Measurements from ENCODE around the gene NDOR1.

The NDOR1 gene

GRCh38 chr9:137214620-137215019, 9.1 kb downstream of the NDOR1 start:
- Histone ChIP-seq H2AFZ (ENCODE audit: low read length) (no peak overlapping the region), H3K9me2 (replicated peaks; ENCODE audit: low read depth, low read length) (no peaks in the 10 kb centered on the region), H3K27me3 (ENCODE audit: insufficient read depth, low read length, poor library complexity, severe bottlenecking) (no peaks in the 10 kb centered on the region), H3K36me3 (ENCODE audit: insufficient read depth, low read length) (no peaks in the 10 kb centered on the region), H3F3A (ENCODE audit: low read depth) (no peaks in the 10 kb centered on the region), H3K4me1 (ENCODE audit: insufficient read depth, low read length, poor library complexity, severe bottlenecking) (no peaks in the 10 kb centered on the region), H3K79me2 (ENCODE audit: insufficient read depth, low read length) (no peaks in the 10 kb centered on the region), H3K9ac (ENCODE audit: low read depth, low read length, poor library complexity, severe bottlenecking) (no peak overlapping the region), H3K9me3 (ENCODE audit: insufficient read depth, low read depth, low read length) (no peaks in the 10 kb centered on the region), H4K20me1 (ENCODE audit: insufficient read depth, low read length, poor library complexity, severe bottlenecking) (no peaks in the 10 kb centered on the region), H3K4me2 (ENCODE audit: low read depth, low read length, poor library complexity, severe bottlenecking) (no peak overlapping the region), H3K4me3 (ENCODE audit: low read length, poor library complexity, severe bottlenecking) (no peak overlapping the region)
- TF ChIP-seq CTCF (conservative IDR thresholded peaks at IDR 0.05; ENCODE audit: low read length) = no peak
- no peak for TF ChIP-seq EZH2phosphoT487 (IDR thresholded peaks at IDR 0.05; ENCODE audit: borderline replicate concordance)

- Histone ChIP-seq H3K4me2 (ENCODE audit: low read depth, low read length, poor library complexity, severe bottlenecking) (no peak overlapping the region), H4K20me1 (ENCODE audit: insufficient read depth, low read length, poor library complexity, severe bottlenecking) (no peaks in the 10 kb centered on the region), H2AFZ (ENCODE audit: low read length) (no peak overlapping the region), H3K79me2 (ENCODE audit: insufficient read depth, low read length) (no peaks in the 10 kb centered on the region), H3K4me1 (ENCODE audit: insufficient read depth, low read length, poor library complexity, severe bottlenecking) (no peaks in the 10 kb centered on the region), H3K9me2 (replicated peaks; ENCODE audit: low read depth, low read length) (no peaks in the 10 kb centered on the region), H3K36me3 (ENCODE audit: insufficient read depth, low read length) (no peaks in the 10 kb centered on the region), H3F3A (ENCODE audit: low read depth) (no peaks in the 10 kb centered on the region), H3K9ac (ENCODE audit: low read depth, low read length, poor library complexity, severe bottlenecking) (no peak overlapping the region), H3K27me3 (ENCODE audit: insufficient read depth, low read length, poor library complexity, severe bottlenecking) (no peaks in the 10 kb centered on the region), H3K4me3 (ENCODE audit: low read length, poor library complexity, severe bottlenecking) (no peak overlapping the region), H3K9me3 (ENCODE audit: insufficient read depth, low read depth, low read length) (no peaks in the 10 kb centered on the region)
- TF ChIP-seq CTCF (conservative IDR thresholded peaks at IDR 0.05; ENCODE audit: low read length) (no peak), EZH2phosphoT487 (IDR thresholded peaks at IDR 0.05; ENCODE audit: borderline replicate concordance) (no peak)
These were observed 9.9 kb downstream of the NDOR1 start for GRCh38 chr9:137215196-137215986.

GRCh38 chr9:137216188-137216965, 10.9 kb downstream of the NDOR1 start:
- no peaks in the 10 kb centered on the region for H3K36me3 ChIP-seq (ENCODE audit: insufficient read depth, low read length)
- H3F3A ChIP-seq (ENCODE audit: low read depth) = no peaks in the 10 kb centered on the region
- no peak overlapping the region for H3K4me2 ChIP-seq (ENCODE audit: low read depth, low read length, poor library complexity, severe bottlenecking)
- no peaks in the 10 kb centered on the region for H3K27me3 ChIP-seq (ENCODE audit: insufficient read depth, low read length, poor library complexity, severe bottlenecking)
- no peak overlapping the region for H2AFZ ChIP-seq (ENCODE audit: low read length)
- H3K79me2 ChIP-seq (ENCODE audit: insufficient read depth, low read length) = no peaks in the 10 kb centered on the region
- TF ChIP-seq CTCF (conservative IDR thresholded peaks at IDR 0.05; ENCODE audit: low read length) (no peak), EZH2phosphoT487 (IDR thresholded peaks at IDR 0.05; ENCODE audit: borderline replicate concordance) (no peak)
- no peaks in the 10 kb centered on the region for H3K9me2 ChIP-seq (replicated peaks; ENCODE audit: low read depth, low read length)
- no peak overlapping the region for H3K4me3 ChIP-seq (ENCODE audit: low read length, poor library complexity, severe bottlenecking)
- no peaks in the 10 kb centered on the region for H3K4me1 ChIP-seq (ENCODE audit: insufficient read depth, low read length, poor library complexity, severe bottlenecking)
- H4K20me1 ChIP-seq (ENCODE audit: insufficient read depth, low read length, poor library complexity, severe bottlenecking) = no peaks in the 10 kb centered on the region
- no peaks in the 10 kb centered on the region for H3K9me3 ChIP-seq (ENCODE audit: insufficient read depth, low read depth, low read length)
- H3K9ac ChIP-seq (ENCODE audit: low read depth, low read length, poor library complexity, severe bottlenecking) = no peak overlapping the region

Data from Loucy (cell line).